ENCODE results near the gene LIPF. TPM values are rescaled to one million over a fixed set of nuclear protein-coding genes. Genes with fewer than 3 reads are reported as not detected.

LIPF gene
- total RNA-seq, 1 experiment from 2014 or later = not detected

DNA sequence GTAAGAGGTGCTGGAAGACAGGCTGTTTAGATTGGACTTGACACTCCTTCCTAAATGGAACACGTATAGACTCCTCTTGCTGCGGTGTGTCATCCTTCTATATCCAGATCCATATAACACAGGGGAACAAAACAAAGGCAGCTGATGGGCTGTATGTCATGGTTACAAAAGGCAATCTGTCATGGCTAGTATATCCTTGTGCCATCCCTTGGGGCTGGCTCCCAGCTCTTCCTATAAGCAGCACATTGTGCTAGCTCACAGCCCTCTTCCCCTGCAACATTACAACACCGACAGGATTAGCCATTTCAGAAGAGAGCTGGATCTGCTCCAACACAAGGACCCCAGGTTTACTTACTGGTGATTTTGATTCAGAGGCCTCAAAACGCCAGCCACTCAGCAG lies 57.1 kb downstream of the LIPF start:
- DNase-seq = no peak
- no peak overlapping the region for H3K23ac ChIP-seq (ENCODE audit: insufficient read length, low read depth, low read length)
- no peaks in the 10 kb centered on the region for H3K79me2 ChIP-seq (ENCODE audit: insufficient read depth, low read length)
- H2BK120ac ChIP-seq (ENCODE audit: low read depth, low read length, poor library complexity, severe bottlenecking) = no peak overlapping the region
- no peak overlapping the region for H2BK20ac ChIP-seq (ENCODE audit: low read depth, low read length, poor library complexity, severe bottlenecking)
- no peak overlapping the region for H3K4me3 Mint-ChIP-seq
- peaks cover 26% of the 10 kb centered on the region for H3K27me3 Mint-ChIP-seq (ENCODE audit: low read depth)
- H3K36me3 Mint-ChIP-seq (ENCODE audit: insufficient read depth in 1 of 3, low read depth in 3 of 3) = no peaks in the 10 kb centered on the region
- TF ChIP-seq, protein P1, sequence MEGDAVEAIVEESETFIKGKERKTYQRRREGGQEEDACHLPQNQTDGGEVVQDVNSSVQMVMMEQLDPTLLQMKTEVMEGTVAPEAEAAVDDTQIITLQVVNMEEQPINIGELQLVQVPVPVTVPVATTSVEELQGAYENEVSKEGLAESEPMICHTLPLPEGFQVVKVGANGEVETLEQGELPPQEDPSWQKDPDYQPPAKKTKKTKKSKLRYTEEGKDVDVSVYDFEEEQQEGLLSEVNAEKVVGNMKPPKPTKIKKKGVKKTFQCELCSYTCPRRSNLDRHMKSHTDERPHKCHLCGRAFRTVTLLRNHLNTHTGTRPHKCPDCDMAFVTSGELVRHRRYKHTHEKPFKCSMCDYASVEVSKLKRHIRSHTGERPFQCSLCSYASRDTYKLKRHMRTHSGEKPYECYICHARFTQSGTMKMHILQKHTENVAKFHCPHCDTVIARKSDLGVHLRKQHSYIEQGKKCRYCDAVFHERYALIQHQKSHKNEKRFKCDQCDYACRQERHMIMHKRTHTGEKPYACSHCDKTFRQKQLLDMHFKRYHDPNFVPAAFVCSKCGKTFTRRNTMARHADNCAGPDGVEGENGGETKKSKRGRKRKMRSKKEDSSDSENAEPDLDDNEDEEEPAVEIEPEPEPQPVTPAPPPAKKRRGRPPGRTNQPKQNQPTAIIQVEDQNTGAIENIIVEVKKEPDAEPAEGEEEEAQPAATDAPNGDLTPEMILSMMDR (conservative IDR thresholded peaks at IDR 0.05) = no peak
- no peaks in the 10 kb centered on the region for H3K9me3 Mint-ChIP-seq
- H4K91ac ChIP-seq (ENCODE audit: insufficient read length, low read depth, low read length) = no peak overlapping the region
- H2BK5ac ChIP-seq (ENCODE audit: insufficient read length, low read length) = no peak overlapping the region
- no peak overlapping the region for H3K18ac ChIP-seq (ENCODE audit: insufficient read length, low read depth, low read length)
- H3T11ph ChIP-seq (ENCODE audit: low read length) = no peak overlapping the region
- no peaks in the 10 kb centered on the region for H3K27me3 ChIP-seq (ENCODE audit: insufficient read depth, low read length)
- H3K4me1 ChIP-seq (ENCODE audit: insufficient read depth, low read length) = no peaks in the 10 kb centered on the region
- H2BK15ac ChIP-seq (ENCODE audit: low read depth, low read length) = no peak overlapping the region
- no peaks in the 10 kb centered on the region for H3K9me3 ChIP-seq (ENCODE audit: control insufficient read depth, low read depth, low read length)
- no peak overlapping the region for H2AK5ac ChIP-seq (ENCODE audit: insufficient read length, low read length)
- no peak overlapping the region for H2AFZ ChIP-seq (ENCODE audit: low read length)
- H3K4me2 ChIP-seq (ENCODE audit: insufficient read depth, insufficient read length, low read length) = no peak overlapping the region
- H4K8ac ChIP-seq (replicated peaks; ENCODE audit: insufficient read length, low read depth, low read length) = no peak overlapping the region
- H3K23me2 ChIP-seq (ENCODE audit: insufficient read length, low read depth, low read length, poor library complexity, severe bottlenecking) = no peaks in the 10 kb centered on the region
- no peak overlapping the region for H4K5ac ChIP-seq (ENCODE audit: insufficient read length, low read depth, low read length)
- no CpG with 5 or more reads among the region's 4 CpGs for WGBS (ENCODE audit: extremely low coverage, insufficient read length, low lambda C conversion rate)
- no peak overlapping the region for H3K56ac ChIP-seq (ENCODE audit: insufficient read length, low read depth, low read length)
- peaks cover 0 to 2% of the 10 kb centered on the region in 2 experiments; a peak in 2 of 4 replicates for H3K4me1 Mint-ChIP-seq
- no peak overlapping the region for H3K9ac ChIP-seq (ENCODE audit: extremely low read depth, insufficient read length, low read length)
- H3K4ac ChIP-seq (ENCODE audit: low read depth, low read length) = no peak overlapping the region
- no peak overlapping the region for H3K27ac ChIP-seq (ENCODE audit: insufficient read length, low read depth, low read length)
- no peak overlapping the region for H3K14ac ChIP-seq (ENCODE audit: insufficient read depth, low read length)
- H4K20me1 ChIP-seq (ENCODE audit: control insufficient read depth, insufficient read depth, insufficient read length) = no peaks in the 10 kb centered on the region
- H2BK12ac ChIP-seq (ENCODE audit: insufficient read length, low read depth, low read length) = no peak overlapping the region
- H3K27ac Mint-ChIP-seq = no peak overlapping the region
- H3K79me1 ChIP-seq (ENCODE audit: insufficient read depth, low read depth, low read length, poor library complexity, severe bottlenecking) = no peaks in the 10 kb centered on the region
